Measurements from ENCODE around the gene SNX9.

The SNX9 gene

DNA sequence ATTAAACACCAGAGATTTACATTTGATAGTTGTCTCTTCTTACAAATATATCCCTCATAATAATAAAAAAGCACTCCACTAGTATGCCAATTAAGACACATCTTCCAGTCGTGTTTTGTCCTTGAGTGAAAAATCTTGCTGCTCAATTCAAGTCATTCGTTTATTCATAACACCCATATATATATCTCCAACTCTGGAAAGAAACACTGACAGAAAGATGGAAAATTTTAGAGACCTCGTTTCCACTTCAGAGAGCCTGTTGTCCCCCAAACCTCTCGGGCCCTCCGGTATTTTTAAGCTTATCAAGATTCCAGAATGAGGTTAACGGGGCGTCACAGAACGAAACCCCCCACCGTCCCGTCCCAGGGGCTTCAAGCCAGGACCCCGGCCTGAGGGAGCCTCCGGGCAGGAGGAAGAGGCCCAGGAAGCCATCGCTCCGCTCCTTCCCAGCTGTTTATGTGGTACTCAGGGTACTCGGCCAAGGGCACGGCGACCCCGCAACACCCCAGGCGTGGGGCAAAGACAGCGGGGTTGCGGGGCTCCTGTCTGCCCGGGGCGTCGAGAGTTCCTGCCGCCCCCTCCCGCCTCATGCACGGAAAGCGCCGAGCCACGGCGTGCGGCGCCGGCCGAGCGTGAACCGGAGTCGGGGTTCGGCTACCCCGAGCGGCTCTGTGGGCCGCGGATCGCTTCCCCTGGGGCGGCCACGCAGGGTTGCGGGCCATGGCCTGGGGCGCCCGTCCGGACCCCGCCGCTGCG is 623 bp upstream of the SNX9 start:
- no peak for DNase-seq (ENCODE audit: low read depth)
- peak overlapping the region; percentile 40 for H3K4me3 ChIP-seq (replicated peaks; ENCODE audit: low read depth, low read length)
- TF ChIP-seq, protein P1, sequence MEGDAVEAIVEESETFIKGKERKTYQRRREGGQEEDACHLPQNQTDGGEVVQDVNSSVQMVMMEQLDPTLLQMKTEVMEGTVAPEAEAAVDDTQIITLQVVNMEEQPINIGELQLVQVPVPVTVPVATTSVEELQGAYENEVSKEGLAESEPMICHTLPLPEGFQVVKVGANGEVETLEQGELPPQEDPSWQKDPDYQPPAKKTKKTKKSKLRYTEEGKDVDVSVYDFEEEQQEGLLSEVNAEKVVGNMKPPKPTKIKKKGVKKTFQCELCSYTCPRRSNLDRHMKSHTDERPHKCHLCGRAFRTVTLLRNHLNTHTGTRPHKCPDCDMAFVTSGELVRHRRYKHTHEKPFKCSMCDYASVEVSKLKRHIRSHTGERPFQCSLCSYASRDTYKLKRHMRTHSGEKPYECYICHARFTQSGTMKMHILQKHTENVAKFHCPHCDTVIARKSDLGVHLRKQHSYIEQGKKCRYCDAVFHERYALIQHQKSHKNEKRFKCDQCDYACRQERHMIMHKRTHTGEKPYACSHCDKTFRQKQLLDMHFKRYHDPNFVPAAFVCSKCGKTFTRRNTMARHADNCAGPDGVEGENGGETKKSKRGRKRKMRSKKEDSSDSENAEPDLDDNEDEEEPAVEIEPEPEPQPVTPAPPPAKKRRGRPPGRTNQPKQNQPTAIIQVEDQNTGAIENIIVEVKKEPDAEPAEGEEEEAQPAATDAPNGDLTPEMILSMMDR (IDR thresholded peaks at IDR 0.05; ENCODE audit: low read length, missing control alignments): no peak

DNA sequence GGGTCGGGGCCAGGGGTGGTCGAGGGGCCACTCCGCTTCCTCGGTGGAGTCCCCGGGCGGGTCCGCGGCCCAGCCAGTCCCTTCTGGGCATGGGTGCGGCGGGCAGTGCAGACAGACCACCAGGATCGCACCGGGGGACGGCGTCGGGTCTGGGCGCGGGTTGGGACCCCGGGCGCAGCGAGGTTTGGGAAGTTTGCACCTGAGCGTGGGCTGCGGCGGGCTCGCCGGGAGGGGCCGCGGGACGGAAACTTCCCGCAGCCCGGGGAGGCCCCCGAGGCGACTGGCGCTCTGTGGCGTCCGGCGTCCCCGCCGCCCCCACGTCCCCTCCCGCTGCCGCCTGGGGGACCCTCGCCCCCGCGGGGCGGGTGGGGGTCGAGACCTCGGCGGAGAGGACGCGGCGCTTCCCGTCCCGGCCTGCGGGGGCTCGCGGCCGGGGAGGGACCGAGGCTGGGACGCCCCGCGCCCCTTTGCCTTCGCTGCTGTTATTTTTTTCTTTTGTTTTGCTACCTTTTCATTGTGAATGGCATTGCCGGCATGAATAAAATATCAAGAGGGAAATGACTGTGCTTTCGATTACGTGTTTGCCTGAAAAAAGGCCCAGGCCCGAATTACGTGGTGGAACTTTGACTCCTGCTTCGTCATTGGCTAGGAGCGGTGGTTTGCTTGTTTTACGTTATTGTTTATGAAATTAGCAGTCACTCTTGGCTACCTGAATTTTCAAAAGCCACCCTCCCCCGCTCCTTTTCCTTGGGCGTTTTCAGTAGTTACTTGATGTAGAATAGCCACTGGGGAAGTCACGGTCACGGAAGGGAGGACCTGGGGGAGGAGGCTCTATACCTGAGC is 703 bp downstream of the SNX9 start:
- peak overlapping the region; percentile 86 for H3K4me3 ChIP-seq (replicated peaks; ENCODE audit: low read depth, low read length)
- peak; percentile 84 for DNase-seq (ENCODE audit: low read depth)
- TF ChIP-seq, protein P1 (IDR thresholded peaks at IDR 0.05; ENCODE audit: low read length, missing control alignments): no peak

DNA sequence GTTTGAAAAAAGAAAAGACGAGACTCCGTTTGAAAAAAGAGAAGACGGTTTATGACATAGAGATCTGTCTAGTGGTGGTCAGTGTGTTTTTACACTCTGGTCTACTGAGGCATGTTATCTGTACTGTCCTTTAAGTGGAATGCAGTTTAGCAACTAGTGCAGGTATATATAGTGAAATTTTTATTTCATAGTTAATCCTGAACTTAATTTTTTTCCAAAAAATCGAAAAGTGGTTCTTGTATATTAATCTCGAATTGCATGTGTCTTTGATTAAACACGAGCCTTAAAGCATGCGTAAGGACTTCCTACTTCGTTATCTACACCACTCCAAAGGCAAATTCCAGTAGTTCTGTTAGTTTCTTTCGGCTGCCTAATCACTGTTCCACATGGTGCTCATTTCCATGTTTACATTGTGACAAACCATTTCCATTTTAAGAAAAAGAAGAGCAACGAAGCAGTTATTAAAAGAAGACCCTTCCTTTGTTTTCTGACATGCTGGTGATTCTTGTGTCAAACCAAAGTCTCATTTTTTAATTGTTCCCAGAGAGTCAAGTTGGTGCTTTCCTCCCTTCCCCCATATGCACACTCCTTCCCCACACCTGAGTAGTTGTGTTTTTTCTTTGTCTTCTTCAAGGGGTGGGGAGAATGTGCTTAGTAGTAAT is 2.3 kb downstream of the SNX9 start:
- no peak overlapping the region for H3K4me3 ChIP-seq (replicated peaks; ENCODE audit: low read depth, low read length)
- no peak for DNase-seq (ENCODE audit: low read depth)
- TF ChIP-seq, protein P1 (IDR thresholded peaks at IDR 0.05; ENCODE audit: low read length, missing control alignments): no peak

DNA sequence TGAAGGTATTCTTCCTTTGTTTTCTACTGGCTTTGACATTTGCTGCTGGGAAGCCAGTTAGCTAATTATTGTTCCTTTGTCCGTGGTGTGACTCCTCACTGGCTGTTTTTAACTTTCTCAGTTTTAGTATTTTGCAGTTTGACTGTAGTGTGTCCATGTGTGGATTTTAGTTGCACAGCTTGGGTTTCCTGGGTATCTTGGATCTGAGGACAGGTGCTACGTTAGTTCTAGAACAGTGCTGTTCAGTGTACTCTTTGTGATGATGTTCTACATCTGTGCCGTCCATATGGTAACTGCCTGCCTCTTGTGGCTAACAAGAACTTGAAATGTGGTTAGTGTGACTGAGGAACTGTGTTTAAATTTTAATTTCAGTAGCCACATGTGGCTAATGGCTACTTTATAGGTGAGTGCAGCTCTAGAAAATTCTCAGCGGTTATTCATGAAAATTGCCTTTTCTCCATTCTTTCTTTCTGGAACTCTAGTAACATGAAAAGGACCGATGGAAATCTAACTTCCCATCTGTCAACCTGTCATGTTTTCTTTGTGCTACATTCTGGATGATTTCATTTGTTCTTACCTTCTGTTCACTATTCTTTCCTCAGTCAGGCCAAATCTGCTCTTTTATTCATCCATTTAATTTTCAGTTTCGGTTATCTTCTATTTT is 7.4 kb downstream of the SNX9 start:
- no peak overlapping the region for H3K4me3 ChIP-seq (replicated peaks; ENCODE audit: low read depth, low read length)
- no peak for DNase-seq (ENCODE audit: low read depth)
- TF ChIP-seq, protein P1 (IDR thresholded peaks at IDR 0.05; ENCODE audit: low read length, missing control alignments): no peak

DNA sequence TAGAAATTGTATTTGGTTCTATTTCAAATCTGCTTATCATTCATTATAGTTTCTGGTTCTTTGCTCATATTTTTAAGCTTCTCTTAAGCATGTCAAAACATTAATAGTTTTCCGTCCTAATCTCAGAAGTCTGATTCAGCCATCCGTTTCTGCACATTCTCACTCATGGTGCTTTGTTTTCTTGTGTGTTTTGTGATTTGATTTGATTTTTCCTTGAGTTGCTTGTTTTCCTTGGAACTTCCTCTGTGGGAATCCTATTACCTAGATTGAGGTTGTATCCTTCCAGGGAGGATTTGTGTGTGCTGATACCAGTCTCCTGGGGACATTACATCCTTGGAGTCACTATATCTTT is 7.9 kb downstream of the SNX9 start:
- TF ChIP-seq, protein P1 (IDR thresholded peaks at IDR 0.05; ENCODE audit: low read length, missing control alignments): no peak
- H3K4me3 ChIP-seq (replicated peaks; ENCODE audit: low read depth, low read length): no peak overlapping the region
- DNase-seq (ENCODE audit: low read depth): no peak

DNA sequence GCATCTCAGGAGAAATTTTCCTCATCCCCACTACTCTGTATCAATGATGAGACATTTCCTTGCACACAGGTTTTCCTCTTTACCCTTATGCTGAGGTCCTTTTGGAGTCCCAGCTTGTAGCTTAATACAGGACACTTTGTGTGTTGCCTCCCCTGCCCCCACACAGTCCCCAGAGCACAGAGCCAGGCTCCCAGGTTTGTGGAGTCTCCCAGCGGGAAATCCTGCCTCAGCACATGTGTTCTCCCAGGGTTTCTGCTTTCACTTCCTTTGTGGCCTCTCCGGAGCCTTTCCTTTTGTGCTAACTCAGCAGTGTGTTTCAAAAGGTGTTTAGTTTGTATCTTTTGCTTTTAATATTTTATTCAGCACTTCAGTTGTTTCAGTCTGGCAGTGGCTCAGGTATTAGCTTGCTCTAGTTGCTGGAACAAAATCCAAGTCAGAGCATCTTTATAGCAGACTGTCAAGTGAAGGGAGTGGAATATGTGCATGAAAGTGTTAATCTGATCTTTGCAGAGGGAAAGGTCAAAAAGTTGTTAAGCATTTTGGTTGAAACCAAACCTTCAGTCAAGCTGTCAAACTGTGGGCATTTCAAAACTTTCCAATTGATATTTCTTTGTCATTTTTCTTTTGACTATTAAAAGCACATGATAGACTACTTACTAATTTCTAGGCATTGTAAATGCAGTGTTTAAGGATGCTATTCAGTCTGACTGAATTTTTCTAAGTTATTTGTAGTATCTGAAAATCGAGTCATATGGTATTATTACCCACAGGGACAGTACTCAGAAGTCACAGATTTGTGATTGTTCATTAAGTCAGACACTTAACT is 8.6 kb downstream of the SNX9 start:
- no peak for DNase-seq (ENCODE audit: low read depth)
- H3K4me3 ChIP-seq (replicated peaks; ENCODE audit: low read depth, low read length): no peak overlapping the region
- TF ChIP-seq, protein P1 (IDR thresholded peaks at IDR 0.05; ENCODE audit: low read length, missing control alignments): no peak
